ENCODE data around the gene ABL1.

DNA sequence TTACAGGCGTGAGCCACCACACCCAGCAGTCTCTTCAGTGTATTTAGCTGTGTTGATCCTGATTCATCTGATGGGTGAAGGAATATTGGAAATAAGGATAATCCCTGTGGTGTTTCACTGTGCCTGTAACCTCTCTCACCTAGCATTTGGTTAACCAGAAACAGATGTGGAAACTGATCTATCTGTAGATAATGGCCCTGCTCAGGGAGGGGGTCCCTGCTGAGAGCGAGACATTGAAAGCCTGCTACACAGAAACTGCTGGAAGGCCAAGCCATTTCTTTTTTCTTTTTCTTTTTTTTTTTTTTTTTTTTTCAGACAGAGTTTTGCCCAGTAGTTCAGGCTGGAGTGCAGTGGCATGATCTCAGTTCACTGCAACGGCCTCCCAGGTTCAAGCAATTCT, 33.2 kb downstream of the ABL1 start:
- TF ChIP-seq, protein P1, sequence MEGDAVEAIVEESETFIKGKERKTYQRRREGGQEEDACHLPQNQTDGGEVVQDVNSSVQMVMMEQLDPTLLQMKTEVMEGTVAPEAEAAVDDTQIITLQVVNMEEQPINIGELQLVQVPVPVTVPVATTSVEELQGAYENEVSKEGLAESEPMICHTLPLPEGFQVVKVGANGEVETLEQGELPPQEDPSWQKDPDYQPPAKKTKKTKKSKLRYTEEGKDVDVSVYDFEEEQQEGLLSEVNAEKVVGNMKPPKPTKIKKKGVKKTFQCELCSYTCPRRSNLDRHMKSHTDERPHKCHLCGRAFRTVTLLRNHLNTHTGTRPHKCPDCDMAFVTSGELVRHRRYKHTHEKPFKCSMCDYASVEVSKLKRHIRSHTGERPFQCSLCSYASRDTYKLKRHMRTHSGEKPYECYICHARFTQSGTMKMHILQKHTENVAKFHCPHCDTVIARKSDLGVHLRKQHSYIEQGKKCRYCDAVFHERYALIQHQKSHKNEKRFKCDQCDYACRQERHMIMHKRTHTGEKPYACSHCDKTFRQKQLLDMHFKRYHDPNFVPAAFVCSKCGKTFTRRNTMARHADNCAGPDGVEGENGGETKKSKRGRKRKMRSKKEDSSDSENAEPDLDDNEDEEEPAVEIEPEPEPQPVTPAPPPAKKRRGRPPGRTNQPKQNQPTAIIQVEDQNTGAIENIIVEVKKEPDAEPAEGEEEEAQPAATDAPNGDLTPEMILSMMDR (IDR thresholded peaks at IDR 0.05), result no peak
- TF ChIP-seq POLR2A (IDR thresholded peaks at IDR 0.05), result no peak

Data from esophagus squamous epithelium (tissue), 4 donors.